Ascending aorta (tissue), 2 donors: ENCODE measurements around the gene CDK9. TPM values are rescaled to one million over a fixed set of nuclear protein-coding genes. Genes with fewer than 3 reads are reported as not detected.
A peak's percentile ranks its signal among the peaks of the same experiment; 100 is the strongest.

Source experiments
- DNase-seq, 2 donors: peaks; one replicate each; pipeline ENCODE4 v3.0.0-alpha.2; 2019; ENCODE audit warnings: low spot score in 2 of 2
- H3K27ac ChIP-seq, 2 donors: fragments of 200-600 bp; sonication (generic); one replicate each; pipeline ENCODE4 v1.5.1; 2016 to 2017; ENCODE audit warnings: mild to moderate bottlenecking in 1 of 2
- H3K27me3 ChIP-seq: fragments of 200-600 bp; sonication (generic); one replicate; pipeline ENCODE4 v1.5.1; 2017
- H3K36me3 ChIP-seq, 2 donors: fragments of 200-600 bp; sonication (generic); one replicate each; pipeline ENCODE4 v1.5.1; 2016
- H3K4me1 ChIP-seq, 2 donors: fragments of 200-600 bp; sonication (generic); one replicate each; pipeline ENCODE4 v1.5.1; 2016 to 2017; ENCODE audit warnings: mild to moderate bottlenecking in 1 of 2
- H3K4me3 ChIP-seq, 2 donors: fragments of 200-600 bp; sonication (generic); one replicate each; pipeline ENCODE4 v1.5.1; 2016 to 2017; ENCODE audit warnings: mild to moderate bottlenecking in 1 of 2
- H3K9me3 ChIP-seq, 2 donors: fragments of 200-600 bp; sonication (generic); one replicate each; pipeline ENCODE4 v1.5.1; 2016
- intact Hi-C: fragments of 100-400 bp; cut with DNase I; formaldehyde crosslinking; loops from one replicate; pipeline ENCODE4 v1.15.1; 2023
- total RNA-seq: library from RNA; depleted of rRNA; stranded (reverse); fragments of >200 nt; gene quantifications from one replicate; pipeline ENCODE4 v1.1.0, GENCODE V29; 2016
- TF ChIP-seq, protein P1 (sequence below), 3 experiments: fragments of 200-600 bp in 2 of 3; fragments of 450-650 bp in 1 of 3; sonication (generic) in 2 of 3; IDR thresholded peaks; one replicate each; pipeline ENCODE4 v1.5.1; 2016 to 2019; ENCODE audit warnings: antibody characterized with exemption in 3 of 3, mild to moderate bottlenecking in 1 of 3, moderate library complexity in 1 of 3

The CDK9 gene
- total RNA-seq, 1 donor from 2014 or later: 470 TPM

DNA sequence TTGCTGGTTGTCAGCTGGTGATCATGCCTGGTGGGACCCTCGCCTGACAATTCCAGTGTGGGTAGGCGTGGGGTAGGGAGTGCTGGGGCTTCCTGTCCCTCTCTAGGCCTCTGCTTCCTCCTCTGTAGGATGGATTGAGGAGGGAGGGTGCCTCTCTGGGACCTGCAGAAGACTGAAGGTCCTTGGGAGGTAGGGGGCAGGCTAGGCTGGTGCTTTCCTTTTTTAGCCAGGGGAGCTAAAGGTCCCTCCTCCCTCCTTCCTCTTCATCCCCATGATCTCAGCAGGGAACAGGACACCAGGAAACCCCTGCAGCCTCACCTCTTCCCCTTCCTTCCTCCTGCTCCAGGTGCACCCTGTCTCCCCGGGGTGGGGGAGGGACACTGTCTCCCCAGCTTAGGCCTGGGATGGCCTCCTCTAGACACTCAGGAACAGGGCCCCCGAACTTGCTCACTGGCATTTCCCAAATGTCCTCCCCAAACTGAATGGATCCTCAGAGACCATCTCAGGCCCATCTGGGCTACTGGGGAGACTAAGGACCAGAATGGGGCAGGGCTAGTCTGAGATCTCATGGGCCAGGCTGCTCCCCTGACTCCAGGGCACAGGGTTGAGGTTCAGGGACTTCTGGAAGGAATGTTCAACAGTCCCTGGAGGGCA lies 15.8 kb upstream of the CDK9 start:
- TF ChIP-seq, protein P1, sequence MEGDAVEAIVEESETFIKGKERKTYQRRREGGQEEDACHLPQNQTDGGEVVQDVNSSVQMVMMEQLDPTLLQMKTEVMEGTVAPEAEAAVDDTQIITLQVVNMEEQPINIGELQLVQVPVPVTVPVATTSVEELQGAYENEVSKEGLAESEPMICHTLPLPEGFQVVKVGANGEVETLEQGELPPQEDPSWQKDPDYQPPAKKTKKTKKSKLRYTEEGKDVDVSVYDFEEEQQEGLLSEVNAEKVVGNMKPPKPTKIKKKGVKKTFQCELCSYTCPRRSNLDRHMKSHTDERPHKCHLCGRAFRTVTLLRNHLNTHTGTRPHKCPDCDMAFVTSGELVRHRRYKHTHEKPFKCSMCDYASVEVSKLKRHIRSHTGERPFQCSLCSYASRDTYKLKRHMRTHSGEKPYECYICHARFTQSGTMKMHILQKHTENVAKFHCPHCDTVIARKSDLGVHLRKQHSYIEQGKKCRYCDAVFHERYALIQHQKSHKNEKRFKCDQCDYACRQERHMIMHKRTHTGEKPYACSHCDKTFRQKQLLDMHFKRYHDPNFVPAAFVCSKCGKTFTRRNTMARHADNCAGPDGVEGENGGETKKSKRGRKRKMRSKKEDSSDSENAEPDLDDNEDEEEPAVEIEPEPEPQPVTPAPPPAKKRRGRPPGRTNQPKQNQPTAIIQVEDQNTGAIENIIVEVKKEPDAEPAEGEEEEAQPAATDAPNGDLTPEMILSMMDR (IDR thresholded peaks at IDR 0.05): no peak
- Histone ChIP-seq H3K27ac (peak overlapping the region in 1 of 2 donors; percentile 59), H3K4me3 (peak overlapping the region; percentile 62 to 64), H3K36me3 (no peaks in the 10 kb centered on the region), H3K27me3 (no peaks in the 10 kb centered on the region), H3K9me3 (no peaks in the 10 kb centered on the region), H3K4me1 (peaks cover 3 to 8% of the 10 kb centered on the region in 2 donors)
- intact Hi-C loops: loop anchor here (2.0 kb wide), 1 partner anchor 157 kb away; the partner anchor contains the start of gene STXBP1
- no peak for DNase-seq

DNA sequence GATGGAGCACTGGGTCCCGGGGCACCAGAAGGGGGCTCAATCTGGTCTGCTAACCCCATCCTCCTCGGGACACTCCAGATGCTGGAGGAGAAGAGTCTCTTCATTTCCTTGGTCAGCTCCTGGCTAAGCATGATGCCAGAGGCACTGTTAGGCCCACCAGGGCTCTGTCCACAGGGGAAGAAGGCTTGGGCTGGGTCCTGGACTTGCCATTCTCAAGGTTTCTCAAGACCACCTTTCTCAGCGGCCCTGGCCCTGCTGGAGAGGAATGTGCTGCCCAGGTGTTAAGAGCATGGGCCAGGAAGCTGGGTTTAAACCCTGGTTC lies 15.3 kb upstream of the CDK9 start:
- peak overlapping the region in 1 of 2 donors; percentile 59 for H3K27ac ChIP-seq

DNA sequence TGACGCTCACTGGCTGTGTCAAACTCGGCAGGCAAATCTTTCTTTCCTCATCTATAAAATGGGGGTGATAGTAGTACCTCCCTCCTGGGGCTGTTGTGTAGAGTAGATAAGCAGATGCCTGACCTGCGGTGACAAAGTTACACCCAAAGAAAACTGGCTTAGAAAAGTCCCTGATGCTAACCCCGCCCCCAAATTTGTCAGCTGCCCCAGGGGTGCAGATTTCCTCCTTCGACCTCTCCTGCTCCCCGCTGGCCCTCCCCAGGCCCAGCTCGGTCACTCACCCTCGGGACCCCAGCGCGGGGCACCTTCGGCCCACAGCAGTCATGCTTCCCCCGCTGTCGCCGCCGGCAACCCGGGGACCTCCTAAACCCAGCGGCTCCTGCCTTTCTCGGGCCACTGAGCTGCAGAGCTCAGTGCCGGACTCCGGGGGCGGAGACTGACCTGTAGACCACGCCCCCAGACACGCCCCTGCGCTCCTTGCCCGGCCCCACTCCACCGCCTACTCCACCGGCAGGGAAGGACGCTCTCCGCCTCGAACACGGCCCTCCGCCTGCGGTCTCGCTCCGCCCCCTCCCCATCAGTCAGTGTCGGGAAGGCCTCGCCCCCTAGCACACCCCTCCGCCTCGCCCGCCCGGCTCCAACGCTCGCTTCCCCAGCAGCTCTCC lies 14.8 kb upstream of the CDK9 start:
- Histone ChIP-seq H3K27me3 (no peaks in the 10 kb centered on the region), H3K36me3 (no peaks in the 10 kb centered on the region), H3K9me3 (no peaks in the 10 kb centered on the region), H3K27ac (peak overlapping the region in 1 of 2 donors; percentile 59), H3K4me3 (peak overlapping the region; percentile 62 to 64), H3K4me1 (peaks cover 3 to 8% of the 10 kb centered on the region in 2 donors)
- DNase-seq: peak; percentile 94 to 99
- intact Hi-C loops: loop anchor here (1.0 to 2.0 kb wide), 3 partner anchors 14 to 158 kb away; partner anchors contain the start of genes STXBP1 and TOR2A
- TF ChIP-seq, protein P1 (IDR thresholded peaks at IDR 0.05): no peak

More for the DNA sequence above, 15.3 kb upstream of the CDK9 start:
- Histone ChIP-seq H3K27me3 (no peaks in the 10 kb centered on the region), H3K4me1 (peaks cover 3 to 8% of the 10 kb centered on the region in 2 donors), H3K36me3 (no peaks in the 10 kb centered on the region), H3K4me3 (peak overlapping the region; percentile 62 to 64), H3K9me3 (no peaks in the 10 kb centered on the region)
- TF ChIP-seq, protein P1 (IDR thresholded peaks at IDR 0.05): no peak
- DNase-seq: no peak
- intact Hi-C loops: loop anchor here (2.0 kb wide), 1 partner anchor 158 kb away; the partner anchor contains the start of gene STXBP1

DNA sequence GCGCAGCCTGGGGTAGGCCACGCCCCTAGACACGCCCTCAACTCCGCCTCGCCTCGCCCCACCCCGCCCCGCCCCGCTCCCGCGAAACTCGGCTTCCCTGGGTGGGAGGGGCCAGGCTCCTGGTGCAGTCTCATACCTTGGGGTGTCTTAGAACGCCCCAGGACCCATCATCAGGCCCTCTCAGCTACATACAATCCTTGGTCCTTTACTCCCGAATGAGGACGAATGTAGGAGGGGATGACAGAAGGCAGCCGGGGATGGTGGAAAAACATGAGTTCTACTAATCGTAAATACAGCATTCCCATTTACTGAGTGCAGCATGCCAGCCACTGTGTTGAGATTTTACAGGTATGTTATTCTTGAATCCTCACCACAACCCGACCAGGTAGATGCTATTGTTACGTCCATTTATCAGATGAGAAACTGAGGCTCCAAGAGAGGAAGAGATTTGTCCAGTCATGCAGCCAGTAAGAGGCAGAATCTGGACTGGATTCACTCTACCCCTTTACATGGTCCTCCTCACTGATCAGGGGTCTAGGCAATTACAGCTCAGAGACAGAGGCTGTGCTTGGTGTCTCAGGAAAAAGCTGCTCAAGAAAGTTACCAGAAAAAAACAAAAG lies 14.2 kb upstream of the CDK9 start:
- TF ChIP-seq, protein P1 (IDR thresholded peaks at IDR 0.05): no peak
- Histone ChIP-seq H3K4me1 (peaks cover 3 to 8% of the 10 kb centered on the region in 2 donors), H3K9me3 (no peaks in the 10 kb centered on the region), H3K4me3 (peak overlapping the region; percentile 62 to 64), H3K27me3 (no peaks in the 10 kb centered on the region), H3K27ac (peak overlapping the region in 1 of 2 donors; percentile 5), H3K36me3 (no peaks in the 10 kb centered on the region)
- intact Hi-C loops: loop anchor here (1.0 to 2.0 kb wide), 3 partner anchors 14 to 159 kb away; partner anchors contain the start of genes STXBP1 and TOR2A
- no peak for DNase-seq

DNA sequence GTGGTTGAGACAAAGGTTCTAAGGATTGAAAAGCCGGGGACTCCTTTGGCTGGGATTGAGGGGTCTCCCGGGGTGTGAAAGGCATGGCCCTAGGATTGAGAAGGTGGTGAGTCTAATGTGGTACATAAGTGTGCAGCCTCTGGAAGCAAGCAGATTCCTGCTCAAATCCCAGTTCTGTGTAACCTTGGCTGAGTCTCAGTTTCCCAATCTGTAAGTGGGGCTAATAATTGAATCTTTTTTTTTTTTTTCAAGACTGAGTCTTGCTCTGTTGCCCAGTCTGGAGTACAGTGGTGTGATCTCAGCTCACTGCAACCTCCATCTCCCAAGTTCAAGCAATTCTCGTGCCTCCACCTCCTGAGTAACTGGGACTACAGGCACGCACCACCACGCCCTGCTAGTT lies 13.2 kb upstream of the CDK9 start:
- intact Hi-C loops: no loop called here
- TF ChIP-seq, protein P1 (IDR thresholded peaks at IDR 0.05): no peak
- no peak overlapping the region for H3K4me3 ChIP-seq
- H3K4me1 ChIP-seq: peaks cover 3 to 8% of the 10 kb centered on the region in 2 donors
- no peak overlapping the region for H3K27ac ChIP-seq
- DNase-seq: no peak
- no peaks in the 10 kb centered on the region for H3K36me3 ChIP-seq
- no peaks in the 10 kb centered on the region for H3K9me3 ChIP-seq
- H3K27me3 ChIP-seq: no peaks in the 10 kb centered on the region
